Uterus (tissue), 4 donors: Measurements from ENCODE around the gene SSC4D. TPM values are rescaled to one million over a fixed set of nuclear protein-coding genes. Genes with fewer than 3 reads are reported as not detected.
"Not testable (repeated sequence)": the region's sequence is repeated elsewhere in the genome, so short reads cannot be mapped to it uniquely, and the experiment has no call there.

Experiments used
- DNase-seq, 2 donors: peaks; one replicate each; pipeline ENCODE4 v3.0.0-alpha.2; 2019 to 2020
- H3K27ac ChIP-seq, 2 donors: fragments of 200-600 bp; sonication (generic); 1 replicate in 1 of 2; 2 replicates in 1 of 2; pipeline ENCODE4 v1.5.1; 2016 to 2018
- H3K27me3 ChIP-seq, 2 donors: fragments of 200-600 bp; sonication (generic); one replicate each; pipeline ENCODE4 v1.5.1; 2018 to 2019; ENCODE audit warnings: control low read depth in 1 of 2
- H3K36me3 ChIP-seq, 2 donors: fragments of 200-600 bp; sonication (generic); one replicate each; pipeline ENCODE4 v1.5.1; 2019; ENCODE audit warnings: control low read depth in 1 of 2
- H3K4me1 ChIP-seq, 2 donors: fragments of 200-600 bp; sonication (generic); one replicate each; pipeline ENCODE4 v1.5.1; 2018 to 2019; ENCODE audit warnings: control low read depth in 1 of 2
- H3K4me3 ChIP-seq, 2 donors: fragments of 200-600 bp; sonication (generic); 1 replicate in 1 of 2; 2 replicates in 1 of 2; pipeline ENCODE4 v1.5.1; 2018 to 2019; ENCODE audit warnings: mild to moderate bottlenecking in 1 of 2
- H3K9me3 ChIP-seq, 2 donors: fragments of 200-600 bp; sonication (generic); one replicate each; pipeline ENCODE4 v1.5.1; 2019; ENCODE audit warnings: control low read depth in 1 of 2
- POLR2A ChIP-seq, 2 donors: fragments of 450-650 bp; IDR thresholded peaks; one replicate each; pipeline ENCODE4 v1.6.1; 2016; ENCODE audit warnings: antibody characterized with exemption in 2 of 2, mild to moderate bottlenecking in 1 of 2, moderate library complexity in 1 of 2
- intact Hi-C: fragments of 100-400 bp; cut with DNase I; formaldehyde crosslinking; loops from one replicate; pipeline ENCODE4 v1.15.1; 2023; ENCODE audit warnings: low total_unique reads
- total RNA-seq, 4 donors: library from RNA; depleted of rRNA in 3 of 4; stranded (reverse); fragments of >200 nt in 3 of 4; gene quantifications; one replicate each; pipeline versions ENCODE4 v1.1.0 to v1.2.4, GENCODE V29; 2014 to 2023
- TF ChIP-seq, protein P1 (sequence below), 4 experiments: fragments of 200-600 bp in 2 of 4; fragments of 450-650 bp in 2 of 4; sonication (generic) in 2 of 4; IDR thresholded peaks; one replicate each; pipeline ENCODE4 v1.5.1; 2016 to 2019; ENCODE audit warnings: antibody characterized with exemption in 4 of 4, mild to moderate bottlenecking in 2 of 4, moderate library complexity in 1 of 4
- donor health status: DM: yes; HTN: yes; CAD: no.

The SSC4D gene
- total RNA-seq, 4 donors from 2014 or later, result 0.37 to 1.0 TPM; not detected in 2

DNA sequence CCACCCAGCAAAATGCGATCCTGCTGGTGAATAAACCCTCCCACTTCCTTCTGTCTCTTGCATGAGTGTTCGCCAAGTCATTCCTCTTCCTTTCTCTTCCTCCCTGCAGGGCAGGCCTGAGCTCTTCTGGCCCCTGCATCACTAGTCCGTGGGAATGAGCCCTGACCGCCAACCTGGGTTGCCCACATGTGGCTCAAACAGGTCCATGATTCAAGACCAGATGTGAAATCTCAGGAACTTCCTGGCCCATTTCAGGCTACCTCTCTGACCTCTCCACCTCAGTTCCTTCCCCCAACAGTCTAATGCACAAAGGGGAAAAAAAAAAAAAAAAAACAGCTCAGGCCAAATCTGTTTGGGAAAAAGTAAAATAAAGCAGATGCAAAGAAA is 45.3 kb downstream of the SSC4D start:
- no peaks in the 10 kb centered on the region for H3K36me3 ChIP-seq
- no peak for TF ChIP-seq POLR2A (IDR thresholded peaks at IDR 0.05)
- TF ChIP-seq, protein P1, sequence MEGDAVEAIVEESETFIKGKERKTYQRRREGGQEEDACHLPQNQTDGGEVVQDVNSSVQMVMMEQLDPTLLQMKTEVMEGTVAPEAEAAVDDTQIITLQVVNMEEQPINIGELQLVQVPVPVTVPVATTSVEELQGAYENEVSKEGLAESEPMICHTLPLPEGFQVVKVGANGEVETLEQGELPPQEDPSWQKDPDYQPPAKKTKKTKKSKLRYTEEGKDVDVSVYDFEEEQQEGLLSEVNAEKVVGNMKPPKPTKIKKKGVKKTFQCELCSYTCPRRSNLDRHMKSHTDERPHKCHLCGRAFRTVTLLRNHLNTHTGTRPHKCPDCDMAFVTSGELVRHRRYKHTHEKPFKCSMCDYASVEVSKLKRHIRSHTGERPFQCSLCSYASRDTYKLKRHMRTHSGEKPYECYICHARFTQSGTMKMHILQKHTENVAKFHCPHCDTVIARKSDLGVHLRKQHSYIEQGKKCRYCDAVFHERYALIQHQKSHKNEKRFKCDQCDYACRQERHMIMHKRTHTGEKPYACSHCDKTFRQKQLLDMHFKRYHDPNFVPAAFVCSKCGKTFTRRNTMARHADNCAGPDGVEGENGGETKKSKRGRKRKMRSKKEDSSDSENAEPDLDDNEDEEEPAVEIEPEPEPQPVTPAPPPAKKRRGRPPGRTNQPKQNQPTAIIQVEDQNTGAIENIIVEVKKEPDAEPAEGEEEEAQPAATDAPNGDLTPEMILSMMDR (IDR thresholded peaks at IDR 0.05), result no peak
- no peak overlapping the region for H3K4me3 ChIP-seq
- H3K9me3 ChIP-seq, result no peaks in the 10 kb centered on the region
- DNase-seq, result peak; percentile 54 to 57
- intact Hi-C loops, result no loop called here
- H3K27me3 ChIP-seq, result no peaks in the 10 kb centered on the region
- peak overlapping the region; percentile 88 to 94 for H3K27ac ChIP-seq
- peaks cover 0 to 9% of the 10 kb centered on the region in 2 donors for H3K4me1 ChIP-seq

DNA sequence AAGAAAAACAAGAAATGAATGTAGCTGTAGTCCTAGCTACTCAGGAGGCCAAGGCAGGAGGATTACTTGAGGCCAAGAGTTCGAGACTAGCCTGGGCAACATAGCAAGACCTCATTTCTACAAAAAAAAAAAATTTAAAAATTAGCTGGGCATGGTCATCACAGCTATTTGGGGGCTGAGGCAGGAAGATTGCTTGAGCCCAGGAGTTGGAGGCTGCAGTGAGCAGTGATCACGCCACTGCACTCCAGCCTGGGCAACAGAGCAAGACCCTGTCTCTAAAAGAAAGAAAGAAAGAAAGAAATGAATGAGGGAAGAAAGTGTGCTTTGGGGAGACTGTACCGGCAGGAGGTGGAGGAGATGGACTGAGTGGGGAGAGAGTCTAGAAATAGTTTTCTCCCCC is 45.7 kb downstream of the SSC4D start:
- H3K4me1 ChIP-seq, H3K4me3 ChIP-seq, H3K9me3 ChIP-seq, H3K27me3 ChIP-seq, H3K36me3 ChIP-seq, intact Hi-C loops, DNase-seq: not testable (repeated sequence)
- peak overlapping the region; percentile 88 to 94 for H3K27ac ChIP-seq

DNA sequence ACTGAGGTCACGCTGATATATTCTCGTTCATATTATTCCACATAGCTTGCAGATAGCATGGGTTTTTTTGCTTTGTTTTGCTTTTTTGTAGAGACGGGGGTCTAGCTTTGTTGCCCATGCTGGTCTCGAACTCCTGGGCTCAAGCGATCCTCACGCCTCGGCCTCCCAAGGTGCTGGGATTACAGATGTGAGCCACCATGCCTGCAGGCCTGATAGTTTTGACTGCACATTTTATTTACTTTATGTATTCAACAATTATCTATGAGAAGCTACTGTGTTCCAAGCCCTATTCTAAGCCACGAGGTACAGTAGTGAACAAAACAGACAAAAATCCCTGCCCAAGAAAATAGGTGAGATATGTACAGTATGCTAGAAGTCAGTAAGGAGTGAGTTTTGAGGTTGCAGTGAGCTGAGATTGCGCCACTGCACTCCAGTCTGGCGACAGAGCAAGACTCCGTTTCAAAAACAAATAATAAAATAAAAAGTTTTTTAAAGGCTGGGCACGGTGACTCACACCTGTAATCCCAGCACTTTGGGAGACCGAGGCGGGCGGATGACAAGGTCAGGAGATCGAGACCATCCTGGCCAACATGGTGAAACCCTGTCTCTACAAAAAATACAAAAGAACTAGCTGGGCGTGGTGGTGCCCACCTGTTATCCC is 49.4 kb downstream of the SSC4D start:
- Histone ChIP-seq H3K4me1 (peaks cover 0 to 5% of the 10 kb centered on the region in 2 donors), H3K36me3 (no peaks in the 10 kb centered on the region), H3K9me3 (no peaks in the 10 kb centered on the region), H3K4me3 (no peak overlapping the region), H3K27me3 (no peaks in the 10 kb centered on the region), H3K27ac (peak overlapping the region; percentile 95 to 99)
- intact Hi-C loops, result no loop called here
- no peak for DNase-seq
- TF ChIP-seq, protein P1 (IDR thresholded peaks at IDR 0.05), result no peak
- no peak for TF ChIP-seq POLR2A (IDR thresholded peaks at IDR 0.05)

DNA sequence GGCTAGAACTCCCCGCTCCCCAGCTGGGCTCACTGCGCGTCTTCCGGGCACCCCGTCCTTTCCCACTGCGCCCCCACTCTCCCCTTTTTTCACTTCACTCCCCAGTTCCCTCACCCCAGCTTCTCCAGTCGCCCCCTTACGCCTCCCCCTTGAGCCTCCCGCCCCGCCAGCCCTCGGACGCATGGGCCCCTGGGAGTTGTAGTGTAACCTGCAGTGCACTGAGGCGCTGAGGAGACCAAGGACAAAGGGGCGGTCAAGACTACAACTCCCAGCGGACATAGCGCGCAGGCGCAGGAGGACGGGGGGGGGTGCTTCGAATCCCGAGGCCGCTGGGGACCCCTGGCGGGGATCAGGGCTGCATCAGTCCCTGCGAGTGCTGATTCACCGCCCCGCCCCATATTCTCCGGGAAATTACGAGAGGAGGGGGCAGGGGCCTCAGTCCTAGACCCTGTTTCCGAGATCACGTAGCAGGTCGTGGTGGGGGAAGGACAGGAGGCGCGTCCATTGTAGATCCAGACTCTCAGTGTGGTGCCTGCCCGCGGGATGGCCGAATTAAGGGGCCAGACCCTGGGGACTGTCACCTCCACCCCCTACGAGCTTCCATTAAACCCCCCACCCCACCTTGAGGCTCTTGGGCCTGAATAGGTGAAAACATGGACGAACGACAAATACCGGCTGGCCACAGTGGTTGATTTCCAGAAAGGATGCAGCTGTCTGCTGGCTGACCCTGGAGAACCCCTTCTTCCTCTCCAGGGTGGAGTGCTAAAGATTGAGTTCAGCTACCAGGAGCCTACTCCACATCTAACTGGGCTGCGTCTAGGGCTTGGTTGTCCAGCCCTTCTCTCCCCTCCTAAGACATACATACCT is 50.2 kb downstream of the SSC4D start:
- TF ChIP-seq, protein P1 (IDR thresholded peaks at IDR 0.05), result peak; percentile 74 to 94 (median 84)
- TF ChIP-seq POLR2A (IDR thresholded peaks at IDR 0.05), result peak in 1 of 2 donors; percentile 38
- H3K4me3 ChIP-seq, result peak overlapping the region; percentile 85 to 92
- H3K36me3 ChIP-seq, result no peaks in the 10 kb centered on the region
- H3K4me1 ChIP-seq, result peaks cover 0 to 5% of the 10 kb centered on the region in 2 donors
- H3K27ac ChIP-seq, result peak overlapping the region; percentile 95 to 99
- DNase-seq, result peak; percentile 94 to 98
- no peaks in the 10 kb centered on the region for H3K9me3 ChIP-seq
- H3K27me3 ChIP-seq, result no peaks in the 10 kb centered on the region
- intact Hi-C loops, result no loop called here

DNA sequence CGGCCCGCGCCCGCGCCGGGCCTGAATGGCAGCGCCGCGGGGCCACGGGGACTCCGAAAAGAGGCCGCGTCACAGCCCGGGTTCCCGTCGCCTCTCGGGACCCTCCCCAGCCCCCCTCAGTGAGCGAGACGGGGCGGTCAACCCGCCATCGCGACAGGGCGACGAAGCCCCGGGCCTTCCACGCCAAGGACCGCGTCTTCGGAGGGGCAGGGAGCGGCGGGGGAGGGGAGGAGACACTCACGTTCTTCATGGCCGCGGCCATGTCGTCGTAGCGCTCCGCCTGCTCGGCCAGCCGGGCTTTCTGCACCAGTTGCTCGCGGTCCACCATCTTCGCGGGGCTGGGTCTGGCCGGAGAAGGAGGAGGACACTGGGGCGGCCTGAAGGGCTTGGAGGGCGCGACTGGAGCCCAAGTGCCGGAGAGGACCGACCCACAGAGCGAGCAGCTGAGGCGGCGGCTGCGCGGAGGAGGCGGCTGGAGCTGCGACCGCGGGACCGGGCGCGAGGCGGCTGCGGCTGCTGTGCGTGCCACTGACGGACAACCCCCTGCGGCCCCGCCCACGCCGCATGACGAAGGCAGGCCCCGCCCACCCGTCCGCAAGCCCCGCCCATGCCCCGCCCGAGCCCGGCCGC is 50.9 kb downstream of the SSC4D start, which contains the start of gene YWHAG:
TSS of gene YWHAG (minus strand) at position 511 of the 630 bp plus-strand sequence. CDS start at position 328, 183 bp downstream.
- DNase-seq, result peak in 1 of 2 donors; percentile 90
- intact Hi-C loops, result no loop called here
- no peaks in the 10 kb centered on the region for H3K9me3 ChIP-seq
- TF ChIP-seq, protein P1 (IDR thresholded peaks at IDR 0.05), result peak in 1 of 4 experiments; percentile 22
- peak; percentile 93 to 100 for TF ChIP-seq POLR2A (IDR thresholded peaks at IDR 0.05)
- no peaks in the 10 kb centered on the region for H3K4me1 ChIP-seq
- peak within 1 kb of the TSS; percentile 85 to 92 for H3K4me3 ChIP-seq
- H3K27me3 ChIP-seq, result no peaks in the 10 kb centered on the region
- no peaks in the 10 kb centered on the region for H3K36me3 ChIP-seq
- H3K27ac ChIP-seq, result peak within 1 kb of the TSS; percentile 95 to 99
